B cell (primary cell): Measurements from ENCODE around the gene GLIS1.

ENCODE experiments used
- CTCF ChIP-seq: fragments of 200-600 bp; IDR thresholded peaks from one replicate; pipeline ENCODE4 v1.8.0; 2022; ENCODE audit warnings: antibody characterized with exemption, mild to moderate bottlenecking
- EZH2 ChIP-seq: IDR thresholded peaks from 2 replicates; pipeline ENCODE4 v1.6.1; 2012; ENCODE audit warnings: borderline replicate concordance, low read depth, mild to moderate bottlenecking, moderate library complexity, low read length; ENCODE audit not compliant: insufficient read depth, poor library complexity, severe bottlenecking

GRCh38 chr1:53527368-53527767 lies 211.6 kb downstream of the GLIS1 start:
- TF ChIP-seq CTCF, result no peak
- no peak for TF ChIP-seq EZH2
